H1 (cell line): ENCODE measurements around the gene UNC79. TPM values are rescaled to one million over a fixed set of nuclear protein-coding genes. Genes with fewer than 3 reads are reported as not detected.

Experiments
- CTCF ChIA-PET: fragments of 300-600 bp; sonication (Branson Sonifier 250); formaldehyde crosslinking; loops from one replicate; lab custom pipeline; 2021; ENCODE audit not compliant: partially characterized antibody; lab: Charles Lee
- POLR2A ChIA-PET: fragments of 300-600 bp; sonication (Branson Sonifier 250); formaldehyde crosslinking; loops from one replicate; lab custom pipeline; 2021; ENCODE audit warnings: inconsistent platforms; ENCODE audit not compliant: partially characterized antibody; lab: Charles Lee
- DNase-seq, 2 experiments: peaks; one replicate each; pipeline versions ENCODE4 v3.0.0 to v3.0.0-alpha.2; 2010 to 2022; ENCODE audit warnings: low spot score in 2 of 2, low read depth in 1 of 2, mixed read lengths in 1 of 2
- FAIRE-seq: peaks from 2 replicates; lab custom pipeline; 2011; peaks lifted over from hg19 to GRCh38; lab: Jason Lieb, UNC
- H2AFZ ChIP-seq: 2 replicates; pipeline ENCODE4 v1.8.1; 2012; ENCODE audit warnings: low read length, inconsistent platforms
- H2AK5ac ChIP-seq: 2 replicates; pipeline ENCODE4 v1.6.1; 2013; ENCODE audit warnings: low read depth, low read length
- H2BK120ac ChIP-seq: replicated peaks from 2 replicates; pipeline ENCODE3; 2013; ENCODE audit warnings: low read depth, low read length, inconsistent platforms
- H2BK12ac ChIP-seq: 2 replicates; pipeline ENCODE4 v1.6.1; 2013; ENCODE audit warnings: low read depth, low read length
- H2BK15ac ChIP-seq: 2 replicates; pipeline ENCODE4 v1.6.1; 2013; ENCODE audit warnings: low read length
- H2BK20ac ChIP-seq: 2 replicates; pipeline ENCODE4 v1.6.1; 2013; ENCODE audit warnings: low read length
- H2BK5ac ChIP-seq: 2 replicates; pipeline ENCODE4 v1.6.1; 2013; ENCODE audit warnings: low read depth, low read length
- H3K14ac ChIP-seq: 2 replicates; pipeline ENCODE4 v1.6.1; 2013; ENCODE audit warnings: inconsistent platforms; ENCODE audit not compliant: insufficient read length
- H3K18ac ChIP-seq: 2 replicates; pipeline ENCODE4 v1.6.1; 2013; ENCODE audit warnings: low read length; ENCODE audit errors: extremely low read depth
- H3K23ac ChIP-seq: 2 replicates; pipeline ENCODE4 v1.6.1; 2013; ENCODE audit warnings: inconsistent platforms; ENCODE audit not compliant: insufficient read length
- H3K23me2 ChIP-seq: 2 replicates; pipeline ENCODE4 v1.6.1; 2013; ENCODE audit warnings: low read depth, low read length
- H3K27ac ChIP-seq: 2 replicates; pipeline ENCODE4 v1.6.1; 2011; ENCODE audit warnings: low read depth, low read length, inconsistent platforms
- H3K27me3 ChIP-seq, 4 experiments: replicated peaks in 1 of 4; 1 replicate in 1 of 4; 2 replicates in 3 of 4; pipeline versions ENCODE4 v1.6.1 to v1.8.1; 2011 to 2013; ENCODE audit warnings: low read length in 3 of 4, mild to moderate bottlenecking in 3 of 4, inconsistent platforms in 2 of 4, mixed read lengths in 2 of 4, moderate library complexity in 1 of 4; ENCODE audit not compliant: control insufficient read depth in 3 of 4, insufficient read depth in 3 of 4; ENCODE audit errors: extremely low read depth in 1 of 4
- H3K36me3 ChIP-seq, 4 experiments: 2 replicates each; pipeline versions ENCODE4 v1.6.1 to v1.8.1; 2011 to 2013; ENCODE audit warnings: mild to moderate bottlenecking in 4 of 4, low read length in 3 of 4, moderate library complexity in 2 of 4, control low read depth in 1 of 4, inconsistent platforms in 1 of 4; ENCODE audit not compliant: insufficient read depth in 4 of 4, control insufficient read depth in 2 of 4
- H3K4ac ChIP-seq: replicated peaks from 2 replicates; pipeline ENCODE3; 2013; ENCODE audit warnings: low read length, low read depth, mixed read lengths, inconsistent platforms; ENCODE audit not compliant: insufficient read length
- H3K4me1 ChIP-seq, 4 experiments: replicated peaks in 1 of 4; 1 replicate in 1 of 4; 2 replicates in 3 of 4; pipeline versions ENCODE4 v1.6.1 to v1.8.1; 2011 to 2013; ENCODE audit warnings: low read length in 3 of 4, inconsistent platforms in 2 of 4, mixed read lengths in 1 of 4; ENCODE audit not compliant: insufficient read depth in 4 of 4, control insufficient read depth in 3 of 4
- H3K4me2 ChIP-seq, 2 experiments: 2 replicates each; pipeline versions ENCODE4 v1.6.1 to v1.8.1; 2011 to 2013; ENCODE audit warnings: low read depth in 2 of 2, low read length in 2 of 2, control low read depth in 1 of 2, inconsistent platforms in 1 of 2, mild to moderate bottlenecking in 1 of 2; ENCODE audit not compliant: insufficient read depth in 1 of 2
- H3K4me3 ChIP-seq, 4 experiments: fragments of 200-600, 300-600 bp in 1 of 4; sonication (generic), shearing (Covaris generic), sonication (Bioruptor Twin) in 1 of 4; 2 replicates each; pipeline versions ENCODE4 v1.5.1 to v1.8.1; 2011 to 2016; ENCODE audit warnings: low read length in 4 of 4, low read depth in 3 of 4, control low read depth in 2 of 4, inconsistent platforms in 2 of 4, mild to moderate bottlenecking in 2 of 4, mixed read lengths in 1 of 4, moderate library complexity in 1 of 4; ENCODE audit not compliant: insufficient read depth in 2 of 4; ENCODE audit errors: extremely low read depth in 1 of 4
- H3K56ac ChIP-seq: replicated peaks from 2 replicates; pipeline ENCODE3; 2013; ENCODE audit warnings: low read depth, mild to moderate bottlenecking, mixed read lengths, low read length, inconsistent platforms; ENCODE audit not compliant: insufficient read length
- H3K79me1 ChIP-seq: 2 replicates; pipeline ENCODE4 v1.6.1; 2013; ENCODE audit warnings: low read depth, low read length, control low read depth
- H3K79me2 ChIP-seq, 2 experiments: 2 replicates each; pipeline versions ENCODE4 v1.6.1 to v1.8.1; 2012 to 2013; ENCODE audit warnings: low read length in 2 of 2, mild to moderate bottlenecking in 2 of 2, inconsistent platforms in 1 of 2; ENCODE audit not compliant: insufficient read depth in 2 of 2, control insufficient read depth in 1 of 2
- H3K9ac ChIP-seq, 4 experiments: replicated peaks in 1 of 4; 1 replicate in 1 of 4; 2 replicates in 3 of 4; pipeline versions ENCODE4 v1.6.1 to v1.8.1; 2011 to 2013; ENCODE audit warnings: low read depth in 3 of 4, low read length in 3 of 4, control low read depth in 2 of 4, mild to moderate bottlenecking in 2 of 4, moderate library complexity in 2 of 4, inconsistent platforms in 1 of 4; ENCODE audit errors: extremely low read depth in 1 of 4
- H3K9me3 ChIP-seq, 2 experiments: 2 replicates each; pipeline versions ENCODE4 v1.6.1 to v1.8.1; 2012 to 2013; ENCODE audit warnings: mild to moderate bottlenecking in 2 of 2, moderate library complexity in 2 of 2, control low read depth in 1 of 2, inconsistent platforms in 1 of 2, low read depth in 1 of 2, low read length in 1 of 2, mixed read lengths in 1 of 2; ENCODE audit not compliant: insufficient read depth in 2 of 2
- H4K20me1 ChIP-seq, 2 experiments: replicated peaks in 1 of 2; 2 replicates each; pipeline versions ENCODE3 to v1.8.1; 2011 to 2013; ENCODE audit warnings: inconsistent platforms in 2 of 2, low read length in 2 of 2, mild to moderate bottlenecking in 1 of 2; ENCODE audit not compliant: insufficient read depth in 2 of 2, control insufficient read depth in 1 of 2
- H4K5ac ChIP-seq: 2 replicates; pipeline ENCODE4 v1.6.1; 2013; ENCODE audit warnings: low read length, low read depth, mixed read lengths, inconsistent platforms; ENCODE audit not compliant: insufficient read length
- H4K8ac ChIP-seq: 2 replicates; pipeline ENCODE4 v1.8.0; 2013; ENCODE audit warnings: mild to moderate bottlenecking, moderate library complexity, low read length, inconsistent platforms; ENCODE audit not compliant: insufficient read depth; ENCODE audit errors: extremely low read depth
- H4K91ac ChIP-seq: replicated peaks from 2 replicates; pipeline ENCODE3; 2013; ENCODE audit warnings: low read length, mixed read lengths, inconsistent platforms; ENCODE audit not compliant: insufficient read length
- ASH2L ChIP-seq: fragments of 200-600, 300-600 bp; sonication (generic); IDR thresholded peaks from one replicate; pipeline ENCODE4 v1.7.1; 2017; ENCODE audit warnings: low read length
- GTF2F1 ChIP-seq: IDR thresholded peaks from 2 replicates; pipeline ENCODE4 v1.6.1; 2012; ENCODE audit warnings: low read depth, low read length, improper control_type of control experiment, borderline replicate concordance
- NANOG ChIP-seq: IDR thresholded peaks from 2 replicates; pipeline ENCODE4 v1.6.1; 2011; ENCODE audit warnings: low read length, low read depth, mild to moderate bottlenecking, inconsistent platforms; ENCODE audit not compliant: insufficient read depth, poor library complexity, severe bottlenecking
- POLR2A ChIP-seq, 2 experiments: IDR thresholded peaks; 1 replicate in 1 of 2; 2 replicates in 1 of 2; pipeline ENCODE4 v1.6.1; 2011; ENCODE audit warnings: low read depth in 2 of 2, low read length in 2 of 2, mild to moderate bottlenecking in 2 of 2; ENCODE audit errors: control extremely low read depth in 1 of 2
- SIN3A ChIP-seq, 2 experiments: IDR thresholded peaks in 1 of 2; conservative IDR thresholded peaks in 1 of 2; 2 replicates each; pipeline ENCODE4 v1.6.1; 2011 to 2012; ENCODE audit warnings: low read length in 2 of 2, improper control_type of control experiment in 1 of 2, low read depth in 1 of 2, mild to moderate bottlenecking in 1 of 2
- WGBS, 2 experiments: shearing (Covaris generic) in 1 of 2; methylation state at CpG; one replicate each; pipeline versions ENCODE4 v1.1.6 to v1.1.7; 2013 to 2015; ENCODE audit warnings: low lambda C conversion rate in 2 of 2, mixed read lengths in 2 of 2, inconsistent platforms in 1 of 2, low coverage in 1 of 2, missing lambda C conversion rate in 1 of 2; ENCODE audit not compliant: insufficient replicate concordance in 2 of 2, insufficient coverage in 1 of 2, insufficient read length in 1 of 2; ENCODE audit errors: extremely low coverage in 1 of 2, missing lambda C conversion rate in 1 of 2; 5-methylcytosine and 5-hydroxymethylcytosine counted together
- polyA plus RNA-seq, 7 experiments: library from polyadenylated mRNA; depleted of rRNA in 3 of 7; stranded (reverse) in 5 of 7; unstranded in 2 of 7; fragments of >200 nt in 5 of 7; fragments of 200-250 nt in 2 of 7; gene quantifications; 1 replicate in 5 of 7; 2 replicates in 1 of 7; 4 replicates in 1 of 7; pipeline versions ENCODE4 v1.2.1 to v1.2.3, GENCODE V29; 2011 to 2013; ENCODE audit warnings: missing spikeins in 2 of 7, mixed read lengths in 2 of 7
- total RNA-seq: library from RNA; stranded (reverse); fragmentation: NEBNext Ultra II Directional; extraction: Animal tissue kit (Norgen Biotek cat#: 25700); gene quantifications from 2 replicates; pipeline ENCODE4 v1.2.1, GENCODE V29; 2021
- TF ChIP-seq, protein P1 (sequence below): IDR thresholded peaks from 2 replicates; pipeline ENCODE4 v1.6.1; 2011; ENCODE audit warnings: low read depth, mild to moderate bottlenecking, low read length; ENCODE audit not compliant: insufficient read depth
- TF ChIP-seq, protein P2 (sequence below): IDR thresholded peaks from 2 replicates; pipeline ENCODE4 v1.6.1; 2012; ENCODE audit warnings: inconsistent platforms
- TF ChIP-seq, protein P3 (sequence below): IDR thresholded peaks from 2 replicates; pipeline ENCODE4 v1.6.1; 2012; ENCODE audit warnings: inconsistent platforms

UNC79 gene
- total and polyA plus RNA-seq, 2 of the 8 experiments (the other 6 are each of a cell fraction or from before 2014, with no cell fraction given), result 1.8 to 2.3 TPM

DNA sequence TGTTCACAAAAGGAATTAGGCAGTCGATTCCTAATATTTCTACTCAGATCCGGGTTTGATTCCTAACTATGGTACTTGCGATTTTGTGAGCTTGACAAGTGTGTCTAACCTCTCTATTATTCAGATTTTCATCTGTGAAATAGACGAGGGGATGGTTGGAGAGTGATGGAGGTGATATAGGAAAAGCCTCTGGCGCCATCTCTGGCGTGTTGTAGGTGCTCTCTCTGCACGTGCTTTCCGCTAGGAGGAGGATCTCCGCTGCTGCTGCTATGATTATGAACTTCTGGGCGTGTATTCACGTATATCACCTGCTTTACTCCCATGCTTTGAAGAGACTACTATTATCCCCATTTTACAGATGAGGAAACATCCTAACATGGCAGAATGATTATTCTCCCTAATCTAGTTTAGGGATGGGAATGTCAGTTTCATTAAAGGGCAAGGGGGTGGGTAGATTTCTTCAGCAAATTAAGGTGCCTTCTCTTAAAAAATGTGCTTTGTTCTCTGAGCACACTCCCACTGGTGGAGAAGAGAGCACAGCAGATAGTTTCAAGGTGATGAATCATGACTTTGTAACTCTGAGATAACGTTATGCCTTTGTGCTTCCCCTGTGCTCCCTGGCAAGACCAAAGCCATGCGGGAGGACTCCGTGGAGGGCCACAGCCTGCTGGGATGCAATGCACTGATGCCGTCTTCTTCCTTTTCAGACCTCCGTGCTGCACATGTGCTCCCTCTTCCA, 260.5 kb downstream of the UNC79 start:
- H3K23me2 ChIP-seq, result peaks cover 5% of the 10 kb centered on the region
- no peak overlapping the region for H3K4me3 ChIP-seq
- no peak overlapping the region; the same call in 1 of the 2 replicates for H2BK5ac ChIP-seq
- no peaks in the 10 kb centered on the region for H4K20me1 ChIP-seq
- H3K56ac ChIP-seq, result no peak overlapping the region
- H3K9ac ChIP-seq, result no peak overlapping the region
- no peak overlapping the region for H2AK5ac ChIP-seq
- peak overlapping the region; percentile 87; the same call in 1 of the 2 replicates for H2BK20ac ChIP-seq
- ChIA-PET CTCF (interaction anchor here (0.6 to 3.8 kb wide), 12 partner anchors 9 to 136 kb away, joined by 3 to 26 read pairs (median 4); no protein-coding TSS in a partner anchor), POLR2A (interaction anchor here (1.1 kb wide), 1 partner anchor 36 kb away, joined by 3 read pairs; no protein-coding TSS in a partner anchor)
- no peak overlapping the region for H3K18ac ChIP-seq
- H3K9me3 ChIP-seq, result no peaks in the 10 kb centered on the region
- H3K4ac ChIP-seq, result no peak overlapping the region
- no peak overlapping the region for H4K91ac ChIP-seq
- no peaks in the 10 kb centered on the region for H3K79me1 ChIP-seq
- no peak overlapping the region for H2AFZ ChIP-seq
- FAIRE-seq (no peak), DNase-seq (no peak)
- H3K36me3 ChIP-seq, result no peaks in the 10 kb centered on the region
- H2BK15ac ChIP-seq, result peak overlapping the region; percentile 12; the same call in 1 of the 2 replicates
- H3K79me2 ChIP-seq, result no peaks in the 10 kb centered on the region; a peak in 1 of 4 replicates
- peak overlapping the region; percentile 91 for H2BK12ac ChIP-seq
- H3K4me2 ChIP-seq, result no peak overlapping the region
- 86% methylated on average over 16 of the region's 16 CpGs; no CpG with 5 or more reads in 1 of the 2 experiments for WGBS, 2 experiments
- H3K27me3 ChIP-seq, result no peaks in the 10 kb centered on the region
- no peak overlapping the region for H4K8ac ChIP-seq
- peaks cover 8 to 39% (median 28%) of the 10 kb centered on the region in 4 experiments for H3K4me1 ChIP-seq
- H4K5ac ChIP-seq, result no peak overlapping the region
- no peak overlapping the region for H3K27ac ChIP-seq
- no peak overlapping the region for H3K23ac ChIP-seq
- no peak overlapping the region for H2BK120ac ChIP-seq
- no peak overlapping the region for H3K14ac ChIP-seq
- TF ChIP-seq SIN3A (conservative IDR thresholded peaks at IDR 0.05 in 1 of 2, IDR thresholded peaks at IDR 0.05 in 1 of 2; ENCODE audit: low read depth in 1 of 2, low read length in 2 of 2), result no peak
- TF ChIP-seq, protein P1, sequence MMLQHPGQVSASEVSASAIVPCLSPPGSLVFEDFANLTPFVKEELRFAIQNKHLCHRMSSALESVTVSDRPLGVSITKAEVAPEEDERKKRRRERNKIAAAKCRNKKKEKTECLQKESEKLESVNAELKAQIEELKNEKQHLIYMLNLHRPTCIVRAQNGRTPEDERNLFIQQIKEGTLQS, result no peak
- TF ChIP-seq, protein P2, sequence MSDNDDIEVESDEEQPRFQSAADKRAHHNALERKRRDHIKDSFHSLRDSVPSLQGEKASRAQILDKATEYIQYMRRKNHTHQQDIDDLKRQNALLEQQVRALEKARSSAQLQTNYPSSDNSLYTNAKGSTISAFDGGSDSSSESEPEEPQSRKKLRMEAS, result peak; percentile 47; the same call in 1 of the 2 replicates
- TF ChIP-seq, protein P3, sequence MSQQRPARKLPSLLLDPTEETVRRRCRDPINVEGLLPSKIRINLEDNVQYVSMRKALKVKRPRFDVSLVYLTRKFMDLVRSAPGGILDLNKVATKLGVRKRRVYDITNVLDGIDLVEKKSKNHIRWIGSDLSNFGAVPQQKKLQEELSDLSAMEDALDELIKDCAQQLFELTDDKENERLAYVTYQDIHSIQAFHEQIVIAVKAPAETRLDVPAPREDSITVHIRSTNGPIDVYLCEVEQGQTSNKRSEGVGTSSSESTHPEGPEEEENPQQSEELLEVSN, result no peak
- no peak for TF ChIP-seq ASH2L
- TF ChIP-seq NANOG, result no peak
- no peak for TF ChIP-seq GTF2F1
- TF ChIP-seq POLR2A (IDR thresholded peaks at IDR 0.05; ENCODE audit: control extremely low read depth in 1 of 2, low read depth in 2 of 2, low read length in 2 of 2), result no peak
